SU-DHL-6 (cell line): ENCODE results near the gene WNT7B.

Experiments
- H2AFZ ChIP-seq: fragments of 200-600 bp; sonication (generic); 2 replicates; pipeline ENCODE4 v1.6.1; 2014; ENCODE audit warnings: low read depth, mild to moderate bottlenecking, moderate library complexity, mixed read lengths, antibody characterized with exemption, low read length; ENCODE audit not compliant: severe bottlenecking
- H3F3A ChIP-seq: fragments of 200-600 bp; shearing (Covaris generic); 2 replicates; pipeline ENCODE4 v1.6.0; 2016; ENCODE audit warnings: antibody characterized with exemption, mild to moderate bottlenecking; ENCODE audit not compliant: insufficient read depth
- H3K27ac ChIP-seq: fragments of 200-600 bp; sonication (generic); 2 replicates; pipeline ENCODE4 v1.5.1; 2016; ENCODE audit warnings: low read depth, mild to moderate bottlenecking, low read length, moderate library complexity, mixed read lengths
- H3K27me3 ChIP-seq: fragments of 200-600 bp; sonication (generic), shearing (Covaris generic); 2 replicates; pipeline ENCODE4 v1.6.0; 2014; ENCODE audit warnings: mild to moderate bottlenecking, low read length
- H3K36me3 ChIP-seq: fragments of 200-600 bp; sonication (generic); 2 replicates; pipeline ENCODE4 v1.6.1; 2014; ENCODE audit warnings: mild to moderate bottlenecking, low read length, mixed read lengths
- H3K4me2 ChIP-seq: fragments of 300-600, 200-600 bp; shearing (Covaris generic), sonication (generic); 2 replicates; pipeline ENCODE4 v1.6.0; 2014; ENCODE audit warnings: low read length, low read depth, mild to moderate bottlenecking; ENCODE audit not compliant: poor library complexity, severe bottlenecking
- H3K4me3 ChIP-seq: fragments of 200-600 bp; sonication (generic); 2 replicates; pipeline ENCODE4 v1.5.1; 2014; ENCODE audit warnings: antibody characterized with exemption, low read length, mild to moderate bottlenecking, mixed read lengths; ENCODE audit not compliant: insufficient read depth, poor library complexity, severe bottlenecking
- H3K79me2 ChIP-seq: fragments of 200-600 bp; sonication (generic); 2 replicates; pipeline ENCODE4 v1.6.1; 2014; ENCODE audit warnings: mild to moderate bottlenecking, low read length, moderate library complexity; ENCODE audit not compliant: insufficient read depth
- H3K9ac ChIP-seq: fragments of 200-600 bp; sonication (generic); 2 replicates; pipeline ENCODE4 v1.7.0; 2014; ENCODE audit warnings: mild to moderate bottlenecking, low read length
- H3K9me2 ChIP-seq: fragments of 200-600 bp; sonication (generic); replicated peaks from 2 replicates; pipeline ENCODE4 v1.6.1; 2014; ENCODE audit warnings: low read length; ENCODE audit not compliant: insufficient read depth
- H3K9me3 ChIP-seq: fragments of 200-600 bp; sonication (generic); 2 replicates; pipeline ENCODE4 v1.6.1; 2014; ENCODE audit warnings: low read length, mixed read lengths; ENCODE audit not compliant: insufficient read depth
- H4K20me1 ChIP-seq: fragments of 200-600 bp; sonication (generic); 2 replicates; pipeline ENCODE4 v1.6.1; 2014; ENCODE audit warnings: low read depth, mild to moderate bottlenecking, antibody characterized with exemption, low read length, moderate library complexity, mixed read lengths
- EZH2phosphoT487 ChIP-seq: fragments of 200-600 bp; sonication (generic), shearing (Covaris generic); conservative IDR thresholded peaks from 2 replicates; pipeline ENCODE4 v1.6.1; 2018; ENCODE audit warnings: mild to moderate bottlenecking, antibody characterized with exemption, low read length, moderate library complexity, mixed read lengths
- TF ChIP-seq, protein P1 (sequence below): fragments of 200-600 bp; sonication (generic); IDR thresholded peaks from one replicate; pipeline ENCODE4 v1.5.1; 2017; ENCODE audit warnings: antibody characterized with exemption, mild to moderate bottlenecking, low read length, moderate library complexity; ENCODE audit not compliant: insufficient read depth, poor library complexity, severe bottlenecking

Gene WNT7B

DNA sequence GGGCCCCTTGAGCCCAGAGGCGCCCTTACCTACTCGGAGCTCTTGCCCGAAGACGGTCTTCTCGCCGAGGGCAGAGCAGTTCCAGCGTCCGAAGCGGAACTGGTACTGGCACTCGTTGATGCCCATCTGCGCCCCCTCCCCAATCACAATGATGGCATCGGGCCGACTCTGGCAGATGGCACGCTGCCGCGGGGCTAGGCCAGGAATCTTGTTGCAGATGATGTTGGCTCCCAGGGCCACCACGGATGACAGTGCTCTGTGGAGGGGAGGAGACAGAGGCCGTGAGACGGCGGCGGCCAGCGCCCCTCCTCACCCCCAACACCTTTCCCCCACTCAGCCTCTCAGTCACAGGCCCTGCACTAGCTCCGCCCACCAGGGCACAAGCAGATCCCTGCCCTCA is 27.1 kb downstream of the WNT7B start:
- no peaks in the 10 kb centered on the region for H3K36me3 ChIP-seq
- H2AFZ ChIP-seq, result no peak overlapping the region
- no peaks in the 10 kb centered on the region for H3K79me2 ChIP-seq
- no peak overlapping the region for H3K4me3 ChIP-seq
- H3K9ac ChIP-seq, result no peak overlapping the region
- no peaks in the 10 kb centered on the region for H4K20me1 ChIP-seq
- H3K27me3 ChIP-seq, result no peaks in the 10 kb centered on the region
- H3K4me2 ChIP-seq, result no peak overlapping the region
- H3K9me3 ChIP-seq, result no peaks in the 10 kb centered on the region
- H3K27ac ChIP-seq, result no peak overlapping the region
- no peaks in the 10 kb centered on the region for H3F3A ChIP-seq
- TF ChIP-seq, protein P1, sequence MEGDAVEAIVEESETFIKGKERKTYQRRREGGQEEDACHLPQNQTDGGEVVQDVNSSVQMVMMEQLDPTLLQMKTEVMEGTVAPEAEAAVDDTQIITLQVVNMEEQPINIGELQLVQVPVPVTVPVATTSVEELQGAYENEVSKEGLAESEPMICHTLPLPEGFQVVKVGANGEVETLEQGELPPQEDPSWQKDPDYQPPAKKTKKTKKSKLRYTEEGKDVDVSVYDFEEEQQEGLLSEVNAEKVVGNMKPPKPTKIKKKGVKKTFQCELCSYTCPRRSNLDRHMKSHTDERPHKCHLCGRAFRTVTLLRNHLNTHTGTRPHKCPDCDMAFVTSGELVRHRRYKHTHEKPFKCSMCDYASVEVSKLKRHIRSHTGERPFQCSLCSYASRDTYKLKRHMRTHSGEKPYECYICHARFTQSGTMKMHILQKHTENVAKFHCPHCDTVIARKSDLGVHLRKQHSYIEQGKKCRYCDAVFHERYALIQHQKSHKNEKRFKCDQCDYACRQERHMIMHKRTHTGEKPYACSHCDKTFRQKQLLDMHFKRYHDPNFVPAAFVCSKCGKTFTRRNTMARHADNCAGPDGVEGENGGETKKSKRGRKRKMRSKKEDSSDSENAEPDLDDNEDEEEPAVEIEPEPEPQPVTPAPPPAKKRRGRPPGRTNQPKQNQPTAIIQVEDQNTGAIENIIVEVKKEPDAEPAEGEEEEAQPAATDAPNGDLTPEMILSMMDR, result no peak
- TF ChIP-seq EZH2phosphoT487, result no peak
- no peaks in the 10 kb centered on the region for H3K9me2 ChIP-seq

DNA sequence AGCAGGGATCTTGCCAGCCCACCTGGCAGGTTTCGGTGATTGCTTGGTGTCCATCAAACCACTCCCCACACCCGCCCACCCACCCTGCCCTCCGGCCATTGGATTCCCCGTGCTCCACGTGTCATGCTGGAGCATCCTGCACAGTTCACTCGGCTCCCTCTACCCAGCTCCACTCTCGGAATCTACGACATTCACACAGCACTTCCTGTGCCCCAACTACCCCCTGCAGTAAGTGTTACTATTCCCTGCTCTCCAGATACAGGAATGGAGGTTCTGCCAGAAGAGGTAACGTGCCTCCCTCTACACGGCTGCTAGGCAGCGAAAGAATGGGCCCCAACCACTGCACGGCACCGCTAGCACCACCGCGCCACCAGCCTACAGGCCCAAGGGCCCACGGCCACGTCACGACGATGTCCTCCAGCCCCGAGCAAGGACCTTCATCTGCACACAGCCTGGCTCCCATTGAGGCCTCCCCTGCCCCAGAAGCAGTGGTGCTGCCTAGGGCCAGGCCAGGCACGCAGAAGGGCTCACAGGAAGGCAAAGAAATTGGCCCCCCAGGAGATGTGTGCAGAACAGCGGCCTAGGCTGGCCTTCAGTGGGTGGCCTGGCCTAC is 27.6 kb downstream of the WNT7B start:
- Histone ChIP-seq H3K4me3 (no peak overlapping the region), H3K9me2 (no peaks in the 10 kb centered on the region), H4K20me1 (no peaks in the 10 kb centered on the region), H3F3A (no peaks in the 10 kb centered on the region), H3K27me3 (no peaks in the 10 kb centered on the region), H3K9ac (no peak overlapping the region), H2AFZ (no peak overlapping the region), H3K36me3 (no peaks in the 10 kb centered on the region), H3K9me3 (no peaks in the 10 kb centered on the region), H3K79me2 (no peaks in the 10 kb centered on the region), H3K27ac (no peak overlapping the region), H3K4me2 (no peak overlapping the region)
- TF ChIP-seq, protein P1, result no peak
- no peak for TF ChIP-seq EZH2phosphoT487

DNA sequence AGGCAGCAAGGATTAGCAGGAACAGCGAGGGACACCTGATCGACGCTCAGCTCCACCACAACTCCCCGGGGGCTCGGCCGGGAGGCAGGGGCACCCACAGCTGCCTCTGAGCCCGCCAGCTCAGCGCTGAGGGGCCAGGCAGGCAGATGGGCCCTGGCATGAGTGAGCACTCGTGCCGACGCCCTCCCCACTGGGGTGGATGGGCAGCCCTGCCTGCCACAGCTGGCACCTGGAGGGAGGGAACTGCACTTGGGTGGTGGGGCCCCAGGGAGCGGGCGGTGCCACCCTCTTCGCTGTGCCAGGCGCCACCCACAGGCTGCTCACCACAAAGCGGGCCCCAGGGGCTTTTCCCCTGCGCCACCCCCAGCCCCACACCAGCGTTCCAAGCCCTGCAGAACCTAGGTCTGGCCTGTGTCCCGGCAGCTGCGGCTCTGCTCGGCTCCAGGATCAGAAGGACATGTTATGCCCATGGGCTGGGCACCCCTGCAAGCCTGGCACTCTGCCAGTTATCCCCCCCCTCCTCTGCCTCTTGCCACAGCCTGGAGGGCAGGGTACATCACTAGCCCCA is 28.8 kb downstream of the WNT7B start:
- peak overlapping the region; percentile 35 for H3K4me2 ChIP-seq
- H3K36me3 ChIP-seq, result no peaks in the 10 kb centered on the region
- 0 out of 2 replicates have a peak overlapping the region, but pooled peaks have one; percentile 9 for H3K27ac ChIP-seq
- H3K4me3 ChIP-seq, result no peak overlapping the region
- no peaks in the 10 kb centered on the region for H4K20me1 ChIP-seq
- H3K79me2 ChIP-seq, result no peaks in the 10 kb centered on the region
- no peak for TF ChIP-seq EZH2phosphoT487
- TF ChIP-seq, protein P1, result no peak
- no peak overlapping the region for H2AFZ ChIP-seq
- no peaks in the 10 kb centered on the region for H3F3A ChIP-seq
- H3K9ac ChIP-seq, result no peak overlapping the region
- H3K9me2 ChIP-seq, result no peaks in the 10 kb centered on the region
- no peaks in the 10 kb centered on the region for H3K9me3 ChIP-seq
- H3K27me3 ChIP-seq, result no peaks in the 10 kb centered on the region
